GM19438 (cell line): ENCODE results near the gene TMEM132D.

Source experiments
- ATAC-seq: cut with Tn5 transposase; IDR thresholded peaks from one replicate; pipeline ENCODE4 v1.9.1; 2021; ENCODE audit warnings: low read depth; ENCODE audit not compliant: unreplicated experiment

The TMEM132D gene

GRCh38 chr12:129152351-129153104, 751.3 kb downstream of the TMEM132D start:
- ATAC-seq = no peak

GRCh38 chr12:129150721-129151120, 753.1 kb downstream of the TMEM132D start:
- ATAC-seq = no peak

GRCh38 chr12:129145381-129145780, 758.4 kb downstream of the TMEM132D start:
- no peak for ATAC-seq

- no peak for ATAC-seq
These were observed 765.0 kb downstream of the TMEM132D start for GRCh38 chr12:129138776-129139175.

GRCh38 chr12:129136694-129137325, 767.0 kb downstream of the TMEM132D start:
- ATAC-seq = no peak

GRCh38 chr12:129127771-129128170, 776.1 kb downstream of the TMEM132D start:
- no peak for ATAC-seq

- no peak for ATAC-seq
These were observed 776.6 kb downstream of the TMEM132D start for GRCh38 chr12:129127211-129127610.

GRCh38 chr12:129119537-129119936, 784.3 kb downstream of the TMEM132D start:
- ATAC-seq = no peak

GRCh38 chr12:129115558-129115957, 788.3 kb downstream of the TMEM132D start:
- no peak for ATAC-seq

- ATAC-seq = no peak
These were observed 793.2 kb downstream of the TMEM132D start for GRCh38 chr12:129110575-129110974.

GRCh38 chr12:129109174-129110001, 794.4 kb downstream of the TMEM132D start:
- ATAC-seq = no peak

- ATAC-seq = no peak
These were observed 797.1 kb downstream of the TMEM132D start for GRCh38 chr12:129106772-129107171.

- ATAC-seq = no peak
These were observed 800.6 kb downstream of the TMEM132D start for GRCh38 chr12:129103231-129103630.

GRCh38 chr12:129102233-129102632, 801.6 kb downstream of the TMEM132D start:
- no peak for ATAC-seq

- no peak for ATAC-seq
These were observed 802.0 kb downstream of the TMEM132D start for GRCh38 chr12:129101816-129102215.

GRCh38 chr12:129101404-129101803, 802.4 kb downstream of the TMEM132D start:
- no peak for ATAC-seq

GRCh38 chr12:129097451-129097850, 806.4 kb downstream of the TMEM132D start:
- no peak for ATAC-seq

- ATAC-seq = no peak
These were observed 806.9 kb downstream of the TMEM132D start for GRCh38 chr12:129096968-129097367.

- no peak for ATAC-seq
These were observed 807.6 kb downstream of the TMEM132D start for GRCh38 chr12:129096184-129096583.

- no peak for ATAC-seq
These were observed 814.2 kb downstream of the TMEM132D start for GRCh38 chr12:129089576-129089975.
